Stimulated activated CD4-positive, alpha-beta T cell treated with anti-CD3 and anti-CD28 coated beads, Interleukin-12 subunit alpha, Interleukin-12 subunit beta, amount 100 ng/mL, for 4 hours (primary cell): ENCODE results near the gene PRLR.

Source experiments
- DNase-seq: peaks from one replicate; pipeline ENCODE4 v3.0.0-alpha.2; 2020

The PRLR gene

GRCh38 chr5:35233121-35233520, 2.8 kb upstream of the PRLR start:
- DNase-seq, result no peak

GRCh38 chr5:35232124-35232523, 1.8 kb upstream of the PRLR start:
- no peak for DNase-seq

GRCh38 chr5:35229076-35230037, 930 bp downstream of the PRLR start:
- no peak for DNase-seq

GRCh38 chr5:35228310-35228709, 2.0 kb downstream of the PRLR start:
- DNase-seq, result no peak

GRCh38 chr5:35227720-35228119, 2.6 kb downstream of the PRLR start:
- DNase-seq, result no peak

- DNase-seq, result no peak
Measured at GRCh38 chr5:35223787-35224395, 6.4 kb downstream of the PRLR start.

- no peak for DNase-seq
Measured at GRCh38 chr5:35220967-35221366, 9.3 kb downstream of the PRLR start.

GRCh38 chr5:35218981-35219380, 11.3 kb downstream of the PRLR start:
- DNase-seq, result no peak

GRCh38 chr5:35214051-35214450, 16.2 kb downstream of the PRLR start:
- no peak for DNase-seq

- no peak for DNase-seq
Measured at GRCh38 chr5:35213608-35214007, 16.7 kb downstream of the PRLR start.

GRCh38 chr5:35212122-35212982, 17.9 kb downstream of the PRLR start:
- no peak for DNase-seq

GRCh38 chr5:35209862-35210261, 20.4 kb downstream of the PRLR start:
- no peak for DNase-seq

GRCh38 chr5:35205606-35206005, 24.7 kb downstream of the PRLR start:
- no peak for DNase-seq

GRCh38 chr5:35205186-35205585, 25.1 kb downstream of the PRLR start:
- no peak for DNase-seq

GRCh38 chr5:35203403-35203802, 26.9 kb downstream of the PRLR start:
- DNase-seq, result no peak

- peak; percentile 28 for DNase-seq
Measured at GRCh38 chr5:35202319-35203111, 27.8 kb downstream of the PRLR start.

- no peak for DNase-seq
Measured at GRCh38 chr5:35201291-35201690, 29.0 kb downstream of the PRLR start.

GRCh38 chr5:35199886-35200285, 30.4 kb downstream of the PRLR start:
- DNase-seq, result no peak

- no peak for DNase-seq
Measured at GRCh38 chr5:35198686-35199085, 31.6 kb downstream of the PRLR start.

- DNase-seq, result no peak
Measured at GRCh38 chr5:35198075-35198474, 32.2 kb downstream of the PRLR start.

GRCh38 chr5:35197351-35197750, 32.9 kb downstream of the PRLR start:
- DNase-seq, result no peak

- DNase-seq, result no peak
Measured at GRCh38 chr5:35195472-35195852, 34.8 kb downstream of the PRLR start.
